ENCODE data around the gene PSMB5.

GRCh38 chr14:23058654-23059504 is 24.2 kb upstream of the PSMB5 start:
- TF ChIP-seq CTCF (IDR thresholded peaks at IDR 0.05 in 4 of 5, conservative IDR thresholded peaks at IDR 0.05 in 1 of 5) (no peak), POLR2A (IDR thresholded peaks at IDR 0.05) (no peak)

Measured in gastrocnemius medialis (tissue), 4 donors.